Esophagus muscularis mucosa (tissue), 3 donors: ENCODE measurements around the gene PTPRE.

Source experiments
- CTCF ChIP-seq, 3 experiments: fragments of 200-600 bp in 2 of 3; fragments of 450-650 bp in 1 of 3; sonication (generic) in 2 of 3; IDR thresholded peaks; one replicate each; pipeline ENCODE4 v1.5.1; 2017 to 2019; ENCODE audit warnings: antibody characterized with exemption in 3 of 3, mild to moderate bottlenecking in 2 of 3, moderate library complexity in 1 of 3
- POLR2AphosphoS5 ChIP-seq, 2 donors: sonication (generic); formaldehyde crosslinking; IDR thresholded peaks; one replicate each; pipeline ENCODE4 v1.6.1; 2017; ENCODE audit warnings: antibody characterized with exemption in 2 of 2

GRCh38 chr10:128071417-128071782, 164.5 kb downstream of the PTPRE start:
- TF ChIP-seq POLR2AphosphoS5 (IDR thresholded peaks at IDR 0.05) (no peak), CTCF (IDR thresholded peaks at IDR 0.05) (no peak)
